NK-92 treated with Interleukin-12 subunit alpha and Interleukin-12 subunit beta, amount 100 ng/mL, for 24 hours (cell line): ENCODE data around the gene IRF2.
"Not testable (repeated sequence)": the region's sequence is repeated elsewhere in the genome, so short reads cannot be mapped to it uniquely, and the experiment has no call there.

Experiments
- DNase-seq: peaks from one replicate; lab custom pipeline; 2025; lab: John Stamatoyannopoulos, UW

The IRF2 gene

DNA sequence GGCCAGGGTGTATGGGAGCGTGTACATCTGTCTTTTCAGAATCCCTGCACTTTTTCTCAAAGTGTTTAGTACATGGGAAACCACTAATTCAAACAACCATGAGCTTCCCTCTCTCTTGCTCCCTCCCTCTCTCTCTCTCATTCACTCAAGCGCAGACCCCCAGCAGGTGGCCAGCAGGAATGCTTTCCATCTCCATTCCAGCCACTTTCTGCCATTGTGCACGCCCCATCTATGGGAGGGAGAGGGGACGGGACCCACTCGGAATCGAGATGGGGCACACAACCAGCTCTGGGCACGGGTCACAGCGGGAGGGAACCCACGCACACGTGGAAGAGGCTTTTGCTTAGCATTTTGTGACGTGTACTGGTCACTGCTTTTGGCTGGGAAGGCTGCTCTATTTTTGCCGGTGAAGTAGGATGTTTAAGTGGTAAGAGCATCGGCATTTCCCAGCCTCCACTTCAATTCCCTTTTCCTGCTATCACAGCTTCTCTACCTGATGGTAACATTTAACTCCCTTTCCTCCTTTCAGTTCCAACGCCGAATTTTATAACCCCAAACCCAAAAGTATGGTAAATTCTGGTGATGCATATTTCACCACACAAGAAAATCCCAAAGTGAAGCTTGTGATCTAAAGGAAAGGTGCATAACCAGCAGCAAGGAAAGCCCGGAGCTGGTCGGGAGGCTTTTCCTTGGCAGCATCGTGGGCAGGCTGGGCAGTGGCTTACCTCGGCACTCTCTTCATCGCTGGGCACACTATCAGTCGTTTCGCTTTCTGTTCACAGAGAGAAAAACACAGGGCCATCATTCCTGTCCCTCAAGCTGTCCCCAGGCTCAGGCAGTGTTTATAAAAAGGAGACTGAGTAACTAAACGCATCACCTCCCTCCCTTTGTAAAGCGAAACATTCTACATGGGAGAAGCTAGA lies 84.1 kb downstream of the IRF2 start:
- DNase-seq: no peak

DNA sequence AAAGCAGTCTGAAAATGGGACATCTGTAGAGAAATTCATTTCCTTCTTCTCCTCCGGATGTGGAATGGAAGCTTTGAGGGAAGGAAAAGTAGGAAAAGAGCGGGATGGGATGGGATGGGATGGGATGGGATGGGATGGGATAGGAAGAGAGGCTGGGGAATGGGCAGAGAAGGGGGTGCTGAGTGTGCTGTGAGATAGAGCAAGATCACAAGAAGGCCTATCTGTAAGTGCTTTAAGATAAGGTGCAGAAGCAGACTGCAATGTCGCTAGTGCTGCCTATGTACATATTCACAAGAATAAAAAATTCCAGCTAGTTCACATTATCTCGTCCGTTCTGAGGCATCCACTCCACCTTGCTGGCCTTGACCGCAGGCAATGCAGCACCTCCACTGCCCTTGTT lies 86.2 kb downstream of the IRF2 start:
- no peak for DNase-seq

DNA sequence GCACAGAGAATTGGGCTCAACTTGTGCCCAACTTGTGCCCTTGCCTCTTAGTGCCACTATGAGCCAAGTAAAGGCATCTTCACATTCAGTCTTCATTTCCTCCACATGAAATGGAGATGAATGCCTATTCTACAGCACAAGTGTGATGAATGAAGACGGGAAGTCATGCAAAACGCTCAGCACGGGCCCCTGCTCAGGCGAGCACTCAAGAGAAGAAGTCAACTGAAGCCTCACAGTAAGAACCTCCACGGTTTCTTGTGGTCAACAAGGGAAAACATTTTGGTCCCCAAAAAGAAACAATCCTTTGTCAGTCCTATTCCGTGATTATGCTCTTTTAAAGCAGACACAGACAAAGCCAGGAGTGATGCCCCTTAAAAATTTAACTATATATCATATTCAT lies 87.0 kb downstream of the IRF2 start:
- DNase-seq: no peak

DNA sequence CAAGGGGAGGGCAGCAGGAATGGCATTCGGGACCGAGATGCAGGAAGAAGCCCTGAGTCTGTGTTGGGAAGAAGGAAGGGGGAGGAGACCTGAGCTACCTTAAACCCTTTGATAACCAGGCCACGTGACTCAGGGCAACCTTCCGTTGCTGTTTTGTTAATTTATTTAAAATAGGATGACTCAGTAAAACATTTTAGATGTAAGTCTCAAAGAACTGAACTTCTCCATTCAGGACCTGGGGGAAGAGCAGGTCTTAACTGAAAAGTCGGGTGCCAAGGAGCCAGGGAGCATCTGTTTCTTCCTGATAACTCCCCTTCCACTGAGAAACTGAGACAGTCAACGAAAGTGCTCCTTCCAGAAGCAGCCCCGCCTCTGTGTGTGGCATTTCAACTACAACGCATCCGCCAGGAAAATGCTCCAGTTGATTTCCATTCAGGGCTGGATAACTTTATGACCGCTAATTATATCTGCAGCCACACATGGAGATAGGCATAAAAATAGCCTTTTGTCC lies 88.0 kb downstream of the IRF2 start:
- DNase-seq: no peak

DNA sequence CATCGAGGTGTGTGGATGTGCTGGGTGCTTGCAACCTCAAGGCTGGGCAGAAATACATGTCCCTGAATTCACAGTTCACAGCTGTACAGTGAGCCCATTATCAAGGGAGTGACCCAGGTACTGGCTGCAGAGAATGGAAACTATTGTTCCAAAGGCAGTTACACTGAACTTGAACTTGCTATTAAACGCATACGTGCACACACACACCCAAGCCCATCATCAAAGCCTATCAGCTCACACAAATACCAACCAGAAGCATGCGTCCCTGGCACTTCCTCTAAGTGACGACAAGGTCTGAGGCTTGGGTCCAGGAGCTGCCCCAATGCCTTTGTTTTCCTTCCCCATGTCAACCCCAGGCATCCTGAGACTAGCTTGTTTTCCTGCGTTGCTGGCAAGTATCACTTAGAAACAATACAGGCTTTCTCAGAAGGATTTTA lies 88.6 kb downstream of the IRF2 start:
- no peak for DNase-seq

DNA sequence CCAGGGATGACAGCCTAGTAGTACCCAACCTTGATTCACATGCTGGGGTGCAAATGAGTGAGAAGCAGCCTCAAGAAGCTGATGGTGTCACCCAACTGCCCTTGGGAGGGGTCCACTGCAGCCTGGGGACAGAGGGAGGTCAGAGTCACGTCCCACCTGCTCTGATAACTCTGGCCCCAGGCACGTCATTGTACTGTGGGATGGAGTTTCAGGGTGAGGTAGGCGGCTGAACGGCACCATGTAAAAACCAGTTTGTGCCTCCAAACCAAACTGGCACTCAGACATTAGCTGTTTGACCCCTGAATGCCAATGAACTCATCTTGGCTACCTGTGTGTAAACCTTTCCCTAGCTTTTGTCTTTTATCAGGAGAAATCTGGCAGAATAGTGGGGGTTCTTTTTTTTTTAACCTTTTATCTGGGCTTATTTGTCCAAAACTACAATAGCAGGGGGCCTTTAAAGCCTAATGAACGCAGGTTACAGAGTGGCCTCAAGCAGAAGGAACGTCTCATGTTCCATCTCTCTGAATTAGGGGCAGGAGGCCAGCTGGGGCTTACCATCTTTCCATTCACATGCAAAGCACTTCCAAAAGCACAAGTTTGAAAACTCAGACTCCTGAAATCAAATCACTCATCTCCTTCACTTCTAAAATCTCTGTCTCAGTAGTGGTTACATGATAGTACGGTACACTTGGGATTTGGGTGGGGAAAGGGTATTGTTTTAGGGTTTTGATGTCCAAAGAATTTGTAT lies 89.4 kb downstream of the IRF2 start:
- DNase-seq: no peak

DNA sequence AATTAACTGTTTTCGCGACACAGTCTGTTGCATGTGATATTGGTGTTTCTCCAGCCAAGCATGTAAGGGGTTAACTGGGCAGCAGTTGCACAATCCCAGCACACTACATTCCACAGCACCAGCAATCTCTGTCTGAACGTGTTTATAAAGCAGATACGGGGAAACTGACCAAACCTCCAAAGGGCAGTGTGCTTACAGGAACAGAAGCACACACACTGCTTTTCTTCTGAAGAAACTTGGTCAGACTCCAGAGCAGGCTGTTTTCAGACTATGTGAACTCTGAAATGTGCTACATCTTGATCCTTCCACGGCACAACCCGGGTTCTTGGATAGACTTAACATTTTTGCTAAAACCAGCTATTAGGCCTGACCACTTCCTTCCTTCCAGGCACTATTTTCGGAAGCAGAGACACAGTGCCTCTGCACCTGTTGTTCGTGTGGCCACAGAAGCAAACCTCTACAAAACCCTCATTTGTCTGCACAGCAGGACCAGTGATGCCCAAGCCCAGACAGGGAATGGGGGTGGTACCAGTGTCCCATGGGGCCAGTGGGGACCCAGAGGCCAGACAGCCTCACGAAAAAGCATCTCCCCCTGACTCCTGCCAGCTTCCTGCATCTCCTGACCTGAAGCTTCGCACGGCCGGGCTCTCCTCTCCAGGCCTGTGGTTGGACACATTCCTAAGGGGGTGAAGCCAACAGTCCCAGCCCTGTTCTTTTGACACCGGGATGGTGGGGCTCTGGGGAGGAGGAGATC lies 90.1 kb downstream of the IRF2 start:
- peak; percentile 65 for DNase-seq

DNA sequence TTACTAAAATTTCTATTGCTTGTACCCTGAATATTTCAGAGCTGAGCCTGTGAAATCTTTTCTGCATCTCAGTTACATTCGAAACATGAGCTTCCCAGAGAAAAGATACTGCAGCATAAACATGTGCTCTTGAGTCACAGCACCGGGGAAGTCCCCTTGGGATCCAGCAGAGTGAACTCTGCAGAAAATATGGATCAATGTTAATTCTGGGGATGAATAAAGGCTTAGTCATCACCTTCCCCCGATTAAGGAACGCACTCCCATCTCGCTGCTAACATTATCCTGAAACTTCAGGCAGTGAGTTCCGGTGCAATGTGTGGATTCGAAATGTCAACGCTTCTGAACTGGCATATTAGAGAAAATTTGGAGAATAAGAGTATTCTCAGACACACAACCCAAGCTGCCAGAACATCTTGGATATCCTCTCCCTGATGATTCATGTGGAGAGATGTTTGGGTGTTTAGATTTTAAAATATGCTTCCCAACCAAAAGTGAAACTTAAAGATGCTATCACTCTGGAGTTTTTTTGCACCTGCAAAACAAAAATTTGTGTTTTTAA lies 90.8 kb downstream of the IRF2 start:
- no peak for DNase-seq

DNA sequence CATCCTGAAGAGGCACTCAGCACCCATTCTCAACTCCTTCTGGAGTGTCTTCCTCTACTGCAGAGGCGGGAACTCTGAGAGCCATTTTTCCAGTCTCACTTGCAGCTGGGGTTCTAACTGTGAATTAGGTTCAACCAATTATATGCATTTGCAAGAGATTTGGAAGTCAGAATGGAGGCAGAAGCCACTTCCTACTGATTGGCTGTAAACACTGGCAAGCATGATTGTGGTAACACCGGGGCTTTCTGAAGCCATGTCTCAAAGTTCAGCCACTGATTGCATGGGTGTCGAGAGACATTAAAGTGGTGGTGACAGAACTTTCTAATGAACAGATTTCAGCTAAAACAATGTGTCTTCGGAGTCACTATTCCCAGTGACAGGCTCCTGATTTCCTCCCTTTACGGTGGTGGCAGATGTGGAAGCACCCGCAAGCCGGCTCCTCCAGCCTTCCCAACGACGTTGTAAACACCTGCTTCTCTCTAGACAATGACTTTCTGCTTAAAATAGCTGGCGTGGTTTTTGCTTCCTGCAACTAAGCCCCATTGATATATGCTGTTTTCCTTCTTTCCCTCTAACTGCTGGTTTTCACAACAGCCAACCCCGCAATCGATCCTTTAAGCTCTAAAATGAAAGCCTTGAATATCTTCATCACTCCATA lies 92.0 kb downstream of the IRF2 start:
- no peak for DNase-seq

DNA sequence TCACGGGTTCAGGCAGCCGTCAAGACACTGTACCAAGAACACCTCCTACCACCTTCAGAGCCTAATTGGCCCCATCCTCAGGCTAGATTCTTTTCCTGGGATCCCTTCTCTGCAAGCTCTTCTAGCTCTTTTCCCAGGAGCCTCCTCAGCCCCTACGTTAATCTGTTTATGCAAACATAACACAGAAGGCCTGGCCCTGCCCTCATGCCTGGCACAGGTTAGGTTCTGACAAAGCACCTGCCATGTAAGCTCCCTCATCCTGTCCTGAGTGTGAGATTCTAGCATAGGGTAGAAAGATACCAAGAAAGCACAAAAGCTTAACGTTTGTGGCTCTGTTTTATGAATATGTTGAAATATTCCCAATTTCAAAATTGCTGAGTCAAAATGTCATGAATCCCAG lies 93.6 kb downstream of the IRF2 start:
- no peak for DNase-seq

DNA sequence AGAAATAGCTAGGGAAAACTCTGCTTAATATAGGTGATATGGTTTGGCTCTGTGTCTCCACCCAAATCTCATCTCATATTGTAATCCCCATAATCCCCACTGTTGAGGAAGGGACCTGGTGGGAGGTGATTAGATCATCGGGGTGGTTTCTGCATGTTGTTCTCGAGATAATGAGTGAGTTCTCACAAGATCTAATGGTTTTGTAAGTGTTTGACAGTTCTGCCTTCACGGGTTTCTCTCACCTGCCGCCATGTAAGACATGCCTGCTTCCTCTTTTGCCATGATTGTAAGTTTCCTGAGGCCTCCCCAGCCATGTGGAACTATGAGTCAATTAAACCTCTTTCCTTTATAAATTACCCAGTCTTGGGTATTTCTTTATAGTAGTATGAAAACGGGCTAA lies 94.1 kb downstream of the IRF2 start:
- not testable (repeated sequence) for DNase-seq

DNA sequence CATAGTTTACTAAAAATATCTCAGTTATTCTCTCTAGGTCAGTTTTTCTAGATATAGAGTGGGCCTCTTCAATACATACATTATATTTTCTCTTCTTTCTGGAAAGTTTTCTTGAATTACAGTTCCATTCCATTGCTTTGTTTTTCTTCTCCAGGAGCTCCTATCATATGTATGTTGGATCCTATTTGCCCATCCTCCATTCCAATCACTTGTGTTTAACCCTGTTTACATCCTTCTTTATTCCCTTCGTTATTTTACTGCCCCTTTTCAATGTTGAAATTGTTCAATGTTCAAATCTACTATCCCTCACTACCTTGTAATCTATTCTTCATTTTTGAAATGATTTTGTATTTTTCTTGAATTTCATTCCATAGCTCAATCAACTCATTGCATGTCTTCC lies 97.4 kb downstream of the IRF2 start:
- no peak for DNase-seq

DNA sequence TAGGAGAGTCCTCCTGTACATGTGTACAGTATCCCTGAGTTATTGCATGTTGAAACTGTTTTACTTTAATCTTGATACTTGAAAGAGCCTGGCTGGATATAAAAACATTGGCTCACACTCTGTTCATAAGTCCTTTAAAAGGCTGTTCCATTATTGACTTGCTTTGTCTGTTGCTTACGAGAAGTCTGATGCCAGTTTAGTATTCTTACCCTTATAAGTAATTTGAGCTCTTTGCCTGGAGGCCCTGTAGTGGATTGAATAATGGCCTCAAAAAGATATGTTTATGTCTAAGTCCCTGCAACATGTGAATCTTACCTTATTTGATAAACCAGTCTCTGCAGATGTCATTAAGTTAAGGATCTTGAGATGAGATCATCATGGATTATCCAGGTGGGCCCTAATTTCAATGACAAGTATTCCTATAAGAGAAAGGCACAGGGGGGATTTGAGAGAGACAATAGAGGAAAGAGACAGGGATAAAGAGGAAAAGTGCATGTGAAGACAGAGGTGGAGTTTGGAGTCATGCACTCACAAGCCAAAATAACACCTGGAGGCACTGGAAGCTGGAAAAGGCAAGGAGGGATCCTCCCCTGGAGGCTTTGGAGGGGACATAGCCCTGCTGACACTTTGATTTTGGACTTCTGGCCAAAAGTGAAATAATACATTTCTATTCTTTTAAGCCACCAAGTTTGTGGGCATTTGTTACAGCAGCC lies 98.1 kb downstream of the IRF2 start:
- no peak for DNase-seq

DNA sequence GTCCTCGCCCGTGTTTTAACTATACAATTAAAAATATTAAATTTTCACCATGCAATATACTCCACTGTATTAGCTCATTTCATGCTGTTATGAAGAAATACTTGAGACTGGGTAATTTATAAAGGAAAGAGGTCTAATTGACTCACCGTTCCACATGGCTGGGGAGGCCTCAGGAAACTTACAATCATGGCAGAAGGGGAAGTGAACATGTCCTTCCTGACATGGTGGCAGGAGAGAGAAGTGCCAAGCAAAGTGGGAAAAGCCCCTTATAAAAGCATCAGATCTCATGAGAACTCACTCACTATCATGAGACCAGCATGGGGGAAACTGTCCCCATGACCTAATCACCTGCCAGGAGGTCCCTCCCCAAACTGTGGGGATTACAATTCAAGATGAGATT lies 98.7 kb downstream of the IRF2 start:
- DNase-seq: not testable (repeated sequence)

DNA sequence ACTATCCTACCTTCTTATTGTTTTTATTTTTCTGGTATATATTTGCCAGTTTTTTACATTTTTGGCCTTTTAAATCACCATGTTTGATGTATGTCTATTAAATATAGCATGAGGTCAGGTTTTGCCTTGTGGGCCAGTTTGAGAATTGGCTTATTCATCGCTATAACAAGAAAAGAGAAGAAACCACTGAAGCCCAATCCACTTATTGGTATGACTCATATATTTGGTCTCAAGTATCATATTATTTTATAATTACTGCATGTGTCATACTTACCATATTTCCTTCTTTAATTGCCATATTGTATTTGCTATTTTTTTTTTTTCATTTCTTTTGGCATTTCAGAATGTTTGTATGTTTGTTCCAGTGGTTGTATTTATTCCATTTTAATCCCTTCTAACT lies 99.3 kb downstream of the IRF2 start:
- no peak for DNase-seq

DNA sequence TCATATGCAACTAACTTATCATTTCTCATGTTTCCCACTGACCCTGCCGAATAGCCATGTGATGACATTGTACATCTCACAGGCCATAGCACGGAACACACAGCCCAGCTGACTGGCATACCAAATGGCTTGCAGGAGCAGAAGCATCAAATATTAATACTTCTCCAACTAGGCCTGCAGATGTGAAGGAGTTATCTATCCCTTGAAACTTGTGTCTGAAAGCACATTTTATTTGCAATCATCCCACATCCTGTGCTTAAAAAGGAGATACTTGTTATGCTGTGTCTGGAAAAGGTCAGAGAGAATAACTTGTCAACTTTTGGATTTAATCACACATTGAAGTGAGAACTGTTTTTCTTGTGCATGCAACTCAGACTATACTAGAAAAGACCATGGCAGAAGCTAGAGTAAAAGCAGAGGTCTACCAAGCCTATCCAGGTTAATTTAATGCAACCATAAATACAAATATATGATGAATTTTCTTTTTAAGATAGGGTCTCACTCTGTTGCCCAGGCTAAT lies 100.4 kb downstream of the IRF2 start:
- no peak for DNase-seq

DNA sequence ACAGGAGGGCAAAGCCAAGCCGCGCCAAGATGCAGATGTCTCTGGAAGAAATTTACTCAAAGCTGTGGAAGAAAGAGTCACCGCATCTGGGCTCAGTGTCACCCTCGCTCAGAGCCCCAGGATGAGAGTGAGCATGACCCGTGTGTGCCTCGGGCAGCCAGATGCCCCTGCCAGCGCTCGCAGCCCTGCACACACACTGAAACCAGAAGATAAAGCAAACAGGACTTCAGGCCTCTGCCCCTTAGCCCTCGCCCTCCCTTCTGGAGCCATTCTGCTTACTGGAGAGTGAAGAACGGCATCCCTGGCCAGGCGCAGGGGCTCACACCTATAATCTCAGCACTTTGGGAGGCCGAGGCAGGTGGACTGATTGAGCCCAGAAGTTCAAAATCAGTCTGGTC lies 103.0 kb downstream of the IRF2 start:
- DNase-seq: no peak

DNA sequence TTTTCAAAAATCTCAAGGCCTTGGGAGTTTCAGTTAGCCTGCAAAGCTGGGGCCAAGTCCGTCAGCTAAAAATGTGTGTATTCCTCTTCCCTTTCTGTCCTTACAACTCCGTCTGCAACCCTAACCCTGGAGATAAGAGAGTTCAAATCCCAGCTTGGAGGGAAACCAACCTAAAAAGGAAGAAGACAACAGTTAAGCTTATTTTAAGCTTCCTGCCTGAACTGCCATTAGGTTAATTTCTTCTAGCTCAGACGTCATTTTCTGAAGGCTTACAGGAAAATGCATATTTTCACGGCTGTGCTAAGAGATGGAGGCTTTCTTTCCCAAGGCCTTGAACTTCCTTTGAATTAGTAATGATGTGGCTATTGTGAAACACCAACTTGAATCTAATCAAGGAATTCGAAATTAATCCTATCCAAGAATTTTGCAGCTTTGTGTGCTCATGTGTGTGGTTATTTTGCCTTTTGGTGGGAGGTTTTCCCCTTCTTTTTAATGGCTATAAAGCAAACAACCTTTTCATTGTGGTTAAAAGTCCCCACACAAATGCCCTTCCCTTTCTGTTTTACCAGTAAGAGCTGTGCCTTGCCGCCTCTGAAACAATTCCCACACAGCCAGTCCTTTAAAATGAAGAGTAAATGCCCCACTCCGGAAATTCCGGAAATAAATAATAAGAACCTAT lies 103.5 kb downstream of the IRF2 start:
- DNase-seq: no peak

DNA sequence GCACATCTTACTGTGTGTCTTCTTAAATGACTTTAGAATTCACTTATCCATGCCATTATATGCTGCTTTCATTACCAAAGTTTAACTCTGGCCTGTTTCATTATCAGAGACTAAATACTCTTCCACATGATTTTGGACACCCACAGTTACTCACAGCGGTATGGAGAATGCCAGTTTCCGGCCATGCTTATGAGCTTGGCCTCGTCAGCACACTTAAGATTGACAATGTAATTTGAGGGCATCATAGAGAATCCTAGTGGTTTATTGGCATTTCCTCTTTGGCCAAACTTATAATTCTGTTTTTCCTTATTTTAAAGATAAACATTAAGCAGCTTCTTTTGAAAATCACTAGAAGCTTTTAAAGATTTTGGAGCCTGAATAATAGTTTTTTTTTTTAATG lies 104.5 kb downstream of the IRF2 start:
- no peak for DNase-seq

DNA sequence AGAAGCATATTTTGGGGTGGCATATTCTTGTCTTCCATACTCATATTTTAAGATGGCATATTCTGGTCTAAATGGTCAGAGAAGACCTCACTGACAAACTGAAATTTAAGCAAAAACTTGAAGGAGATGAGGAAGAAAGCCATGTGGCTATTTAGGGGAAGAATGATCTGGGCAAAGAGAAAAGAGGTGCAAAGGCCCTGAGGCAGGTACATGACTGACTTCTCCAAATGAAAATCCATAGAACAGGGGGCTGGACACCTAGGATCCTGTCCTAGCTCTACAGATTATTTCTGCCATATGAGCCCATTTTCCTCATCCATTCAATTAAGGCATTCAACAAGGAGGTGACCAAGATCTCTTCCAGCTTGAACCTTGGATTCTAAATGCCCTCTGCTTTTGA lies 105.6 kb downstream of the IRF2 start:
- DNase-seq: no peak
